Globus pallidus (tissue), 1 donor: ENCODE data around the gene SPEM2.
A peak's percentile ranks its signal among the peaks of the same experiment; 100 is the strongest.

ENCODE experiments used
- DNase-seq: peaks from one replicate; pipeline ENCODE4 v3.0.0-alpha.2; 2015; ENCODE audit warnings: low spot score

Gene SPEM2

GRCh38 chr17:7421186-7421585 is 4.2 kb upstream of the SPEM2 start:
- no peak for DNase-seq

DNA sequence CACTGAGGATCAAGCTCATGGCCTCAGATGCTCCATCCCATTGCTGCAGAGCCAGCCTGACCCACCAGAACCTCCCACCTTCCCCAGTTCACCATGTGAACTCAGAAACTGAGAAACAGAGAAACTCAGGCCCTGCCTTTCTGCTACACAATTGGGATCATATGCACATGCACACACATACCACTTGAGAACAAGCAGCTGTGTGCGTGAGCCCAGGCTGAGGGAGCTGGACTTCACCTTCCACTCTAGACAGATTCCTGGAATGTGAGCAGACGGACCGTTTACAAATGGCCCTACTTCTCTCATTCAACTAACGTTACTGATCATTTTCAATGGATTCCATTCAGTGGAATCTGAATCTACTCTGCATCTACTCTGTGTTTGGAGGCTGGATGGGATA is 1.7 kb upstream of the SPEM2 start:
- no peak for DNase-seq

- no peak for DNase-seq
Measured at GRCh38 chr17:7425756-7426155, 340 bp downstream of the SPEM2 start.

GRCh38 chr17:7426203-7426863 is 917 bp downstream of the SPEM2 start:
- DNase-seq, result no peak

DNA sequence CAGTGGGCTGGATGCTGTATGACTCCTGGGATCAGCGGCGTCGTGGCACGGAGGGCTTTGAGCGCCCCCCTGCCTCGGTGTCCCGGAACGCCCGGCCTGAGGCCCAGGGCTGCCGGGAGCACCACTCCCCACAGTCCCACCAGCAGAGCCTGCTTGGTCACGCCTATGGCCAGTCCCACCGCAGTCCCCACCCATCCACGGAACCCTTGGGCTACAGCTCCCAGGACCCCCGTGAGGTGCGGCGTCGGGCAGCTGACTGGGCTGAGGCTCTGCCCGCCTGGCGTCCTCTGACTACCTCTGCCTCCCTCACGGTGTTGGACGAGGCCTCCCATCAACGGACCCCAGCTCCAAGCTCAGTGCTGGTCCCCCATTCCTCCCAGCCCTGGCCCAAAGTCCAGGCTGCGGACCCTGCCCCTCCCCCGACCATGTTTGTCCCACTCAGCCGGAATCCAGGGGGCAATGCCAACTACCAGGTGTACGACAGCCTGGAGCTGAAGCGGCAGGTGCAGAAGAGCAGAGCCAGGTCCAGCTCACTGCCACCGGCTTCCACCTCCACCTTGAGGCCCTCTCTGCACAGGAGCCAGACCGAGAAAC is 1.6 kb downstream of the SPEM2 start:
- no peak for DNase-seq

DNA sequence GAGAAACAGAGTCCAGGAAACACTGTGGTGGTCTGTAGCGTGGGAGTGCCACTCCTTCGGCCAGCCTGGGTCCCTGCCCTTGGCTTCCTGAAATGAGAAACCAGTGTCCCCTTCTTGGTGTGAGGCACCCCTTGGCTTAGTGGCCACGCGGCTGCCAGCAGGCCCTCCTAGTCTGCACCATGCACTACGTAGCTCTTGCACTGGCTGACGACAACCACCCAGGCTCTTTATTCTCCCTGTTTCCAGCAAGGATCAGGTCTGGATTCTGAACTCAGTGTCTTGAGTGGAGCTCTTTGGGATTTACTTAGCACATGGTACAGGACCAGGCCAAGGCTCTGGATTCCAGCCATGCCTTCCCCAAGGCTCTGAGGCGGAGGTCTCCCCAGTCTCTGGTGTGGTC is 2.1 kb downstream of the SPEM2 start:
- no peak for DNase-seq

GRCh38 chr17:7428557-7428956 is 3.1 kb downstream of the SPEM2 start, which contains the start of gene SPEM3:
Gene SPEM3 (plus strand): TSS chr17:7428857. CDS start chr17:7428903, 46 bp downstream.
- no peak for DNase-seq

GRCh38 chr17:7429722-7430121 is 4.3 kb downstream of the SPEM2 start:
- no peak for DNase-seq

- no peak for DNase-seq
Measured at GRCh38 chr17:7431231-7431630, 5.8 kb downstream of the SPEM2 start.

DNA sequence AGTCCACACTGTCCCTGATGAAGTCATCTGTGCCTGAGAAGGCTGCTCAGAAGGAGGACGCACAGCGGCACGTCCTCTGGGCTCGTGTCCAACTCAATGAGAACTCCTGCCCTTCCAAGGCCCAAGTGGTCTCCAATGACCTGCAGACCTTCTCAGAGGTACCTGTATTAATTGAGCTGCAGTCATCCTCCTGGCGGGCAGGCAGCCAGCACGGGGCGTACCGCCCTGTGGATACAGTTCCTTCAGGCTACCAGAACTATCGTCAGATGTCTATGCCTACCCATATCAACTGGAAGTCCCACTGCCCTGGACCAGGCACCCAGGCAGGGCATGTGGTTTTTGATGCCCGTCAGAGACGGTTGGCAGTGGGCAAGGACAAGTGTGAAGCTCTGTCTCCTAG is 6.9 kb downstream of the SPEM2 start:
- no peak for DNase-seq

DNA sequence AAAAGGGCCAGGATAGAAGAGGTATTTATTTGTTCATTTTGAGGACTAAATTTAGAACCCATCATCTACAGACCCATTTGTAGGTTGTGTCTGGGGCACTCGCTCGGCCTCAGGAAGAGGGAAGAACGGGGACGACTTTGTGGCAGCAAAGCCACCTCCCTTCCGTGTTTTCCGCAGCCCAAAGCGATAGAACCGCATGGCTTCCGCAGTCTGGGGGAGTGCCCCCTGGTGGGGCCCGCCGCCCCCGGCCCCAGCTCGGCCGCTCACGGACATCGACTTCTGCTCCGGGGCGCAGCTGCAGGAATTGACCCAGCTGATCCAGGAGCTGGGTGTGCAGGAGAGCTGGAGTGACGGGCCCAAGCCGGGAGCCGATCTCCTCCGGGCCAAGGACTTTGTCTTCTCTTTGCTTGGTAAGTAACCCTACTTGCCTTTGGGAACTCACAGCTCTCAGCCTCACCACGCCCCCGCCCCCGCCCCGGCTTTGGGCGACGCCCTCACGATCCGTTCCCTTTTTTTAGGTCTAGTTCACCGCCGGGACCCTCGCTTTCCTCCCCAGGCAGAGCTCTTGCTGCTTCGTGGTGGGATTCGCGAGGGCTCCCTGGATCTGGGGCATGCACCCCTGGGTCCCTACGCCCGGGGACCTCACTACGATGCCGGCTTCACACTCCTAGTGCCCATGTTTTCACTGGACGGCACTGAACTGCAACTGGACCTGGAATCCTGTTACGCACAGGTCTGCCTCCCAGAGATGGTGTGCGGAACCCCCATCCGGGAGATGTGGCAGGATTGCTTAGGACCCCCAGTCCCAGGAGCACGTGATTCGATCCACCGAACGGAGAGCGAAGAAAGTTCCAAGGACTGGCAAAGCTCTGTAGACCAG is 10.5 kb downstream of the SPEM2 start:
- no peak for DNase-seq

GRCh38 chr17:7436556-7437368 is 11.3 kb downstream of the SPEM2 start:
- DNase-seq, result peak; percentile 76

DNA sequence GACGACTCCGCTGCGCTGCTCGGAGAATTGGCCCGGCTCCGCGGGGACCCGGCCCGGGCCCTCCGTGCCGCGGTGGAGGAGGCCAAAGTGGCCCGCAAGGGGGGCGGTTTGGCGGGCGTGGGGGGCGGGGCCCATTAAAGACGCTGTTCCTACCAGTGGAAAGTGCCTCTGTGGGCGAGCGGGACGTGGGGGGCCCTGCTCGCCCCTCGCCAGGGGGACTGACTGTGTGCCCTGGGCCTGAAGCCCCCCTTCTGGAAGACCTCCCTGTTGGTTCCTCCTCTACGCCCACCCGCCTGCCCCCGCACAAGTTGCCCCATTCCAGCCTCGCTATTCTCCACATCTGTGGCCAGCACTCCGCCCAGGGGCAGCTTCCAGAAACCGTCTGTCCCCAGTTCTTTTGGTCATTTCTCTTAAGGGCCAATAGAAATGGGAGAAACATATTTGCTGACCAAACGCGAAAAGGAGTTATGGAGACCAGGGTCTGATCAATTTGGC is 12.0 kb downstream of the SPEM2 start:
- DNase-seq, result no peak

DNA sequence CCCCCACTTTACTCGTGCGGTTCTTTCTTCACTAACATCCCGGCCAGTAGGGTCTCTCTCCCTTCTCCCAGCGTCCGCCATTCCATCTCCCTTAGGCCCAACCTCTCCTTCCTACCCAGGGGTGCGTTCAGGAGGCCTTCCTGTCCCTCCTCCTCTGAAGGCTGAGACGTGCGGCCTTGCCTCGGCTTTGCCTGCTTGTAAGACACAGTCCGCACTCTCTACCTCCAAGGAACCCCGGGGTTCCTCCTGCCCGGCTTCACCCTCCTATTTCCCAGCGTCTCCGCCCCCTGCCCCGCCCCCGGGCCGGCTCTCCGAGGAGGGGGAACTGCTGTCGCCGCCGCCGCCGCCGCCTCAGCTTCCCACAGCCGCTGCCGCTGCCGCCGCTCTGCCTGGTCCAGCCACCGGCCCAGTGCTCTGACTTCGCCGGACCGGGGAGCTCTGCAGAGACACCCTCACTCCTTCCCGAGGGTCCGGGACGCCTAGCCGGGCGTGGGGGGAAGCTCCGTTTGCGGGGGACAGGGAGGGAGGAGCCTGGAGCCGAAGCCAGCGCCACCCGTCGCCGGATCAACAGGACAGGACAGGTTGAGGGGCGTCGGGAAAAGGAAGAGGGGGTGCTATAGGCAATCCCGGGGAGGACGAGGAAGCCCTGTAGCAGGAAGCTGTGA is 12.7 kb downstream of the SPEM2 start:
- DNase-seq, result peak; percentile 59

- no peak for DNase-seq
Measured at GRCh38 chr17:7438656-7439460, 13.4 kb downstream of the SPEM2 start.

GRCh38 chr17:7439462-7440112 is 14.2 kb downstream of the SPEM2 start, which contains the start of gene FGF11:
Gene FGF11 (plus strand): TSS chr17:7439512. CDS start chr17:7439621, 109 bp downstream.
- DNase-seq, result no peak

DNA sequence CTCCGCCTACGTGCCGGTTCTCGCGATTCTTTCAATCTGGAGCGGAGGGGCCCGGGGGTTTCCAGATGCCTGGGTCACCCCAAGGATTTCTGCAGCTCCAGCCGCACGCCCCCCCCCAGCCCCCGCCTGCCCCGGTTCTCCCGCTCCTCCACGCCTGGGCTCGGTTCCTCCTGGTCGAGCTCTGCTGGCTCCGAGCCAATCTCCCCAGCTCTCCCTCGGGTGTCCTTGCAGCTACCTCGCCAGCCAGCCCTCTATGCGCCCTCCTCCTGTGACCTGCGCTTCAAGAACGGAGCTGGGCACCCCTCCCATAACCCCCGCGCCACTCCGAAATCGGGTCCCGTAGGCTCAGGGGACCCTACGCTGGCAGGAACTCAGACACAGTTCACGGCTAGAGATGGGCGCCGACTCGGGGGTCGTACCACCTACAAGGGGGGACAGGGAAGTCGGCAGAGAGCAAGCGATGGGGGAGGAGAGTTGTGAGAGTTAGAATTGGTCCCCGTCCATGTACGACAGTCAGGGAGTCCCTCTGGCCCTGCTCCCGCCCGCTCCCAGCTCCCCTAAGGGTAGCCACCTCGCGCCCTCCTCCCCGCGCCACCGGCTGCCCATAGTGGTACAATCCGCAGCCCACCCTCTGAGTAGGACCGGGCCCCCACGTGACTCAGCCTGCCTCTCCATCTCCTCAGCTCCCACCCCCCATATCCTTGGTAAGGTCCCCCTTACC is 14.9 kb downstream of the SPEM2 start:
- no peak for DNase-seq

GRCh38 chr17:7440834-7441195 is 15.4 kb downstream of the SPEM2 start:
- DNase-seq, result no peak

DNA sequence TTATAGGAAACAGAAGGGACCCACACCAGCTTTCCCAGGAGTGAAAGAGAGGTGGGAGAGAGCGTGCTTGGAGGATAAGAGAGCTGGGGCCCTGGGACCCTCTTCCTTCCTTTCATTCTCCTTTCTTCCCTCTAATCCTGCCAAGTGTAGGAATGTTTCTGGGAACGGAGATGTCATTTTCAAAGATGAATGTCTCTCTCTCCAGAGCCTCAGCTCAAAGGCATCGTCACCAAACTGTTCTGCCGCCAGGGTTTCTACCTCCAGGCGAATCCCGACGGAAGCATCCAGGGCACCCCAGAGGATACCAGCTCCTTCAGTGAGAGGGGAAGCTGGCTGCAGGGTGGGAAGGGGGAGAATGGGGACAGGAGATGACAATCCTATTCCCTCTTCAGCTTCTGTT is 15.8 kb downstream of the SPEM2 start:
- DNase-seq, result no peak
